Measurements from ENCODE around the gene INKA2.

DNA sequence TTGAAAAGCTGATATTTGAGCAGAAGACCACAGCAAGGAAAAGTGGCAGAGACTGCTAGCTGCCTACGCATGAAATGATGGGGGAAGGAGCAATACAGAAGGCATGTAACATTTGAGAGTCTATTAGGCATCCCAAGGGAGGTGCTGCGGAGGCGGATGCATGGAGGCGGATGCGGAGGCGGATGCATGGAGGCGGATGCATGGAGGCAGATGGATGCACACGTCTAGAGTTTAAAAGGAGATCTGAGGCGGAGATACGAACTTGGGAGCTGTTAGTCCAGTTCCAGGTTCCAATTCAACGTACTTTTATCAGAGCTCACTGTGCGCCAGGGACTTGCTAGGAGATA lies 15.8 kb upstream of the INKA2 start:
- TF ChIP-seq POLR2A (IDR thresholded peaks at IDR 0.05): no peak
- no peak for TF ChIP-seq CTCF (IDR thresholded peaks at IDR 0.05)
